ENCODE results near the gene FGD5. TPM values are rescaled to one million over a fixed set of nuclear protein-coding genes. Genes with fewer than 3 reads are reported as not detected.

Gene FGD5
- total RNA-seq, 4 donors from 2014 or later = 3.8 to 10.2 (median 7.6) TPM

DNA sequence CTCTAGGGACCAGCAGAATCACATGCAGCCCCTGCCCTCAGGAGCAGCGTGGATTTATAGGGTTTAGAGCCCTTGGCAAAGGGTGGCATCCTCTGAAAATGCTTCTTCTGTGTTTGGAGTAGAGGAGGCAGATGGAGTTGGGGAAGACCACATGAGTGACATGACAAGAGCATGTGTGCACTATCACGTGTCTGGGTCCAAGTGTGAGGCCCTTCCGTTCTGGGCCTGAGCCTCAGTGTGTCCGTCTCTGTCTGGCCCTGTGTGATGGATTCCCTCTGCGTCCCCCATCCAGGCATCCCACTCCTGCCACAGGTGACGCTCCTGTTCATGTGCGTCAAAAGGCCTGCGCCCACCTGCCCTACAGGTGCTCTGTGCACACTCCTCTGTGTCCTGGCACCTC lies 30.1 kb downstream of the FGD5 start:
- no peak for TF ChIP-seq POLR2A (IDR thresholded peaks at IDR 0.05)
- TF ChIP-seq, protein P1, sequence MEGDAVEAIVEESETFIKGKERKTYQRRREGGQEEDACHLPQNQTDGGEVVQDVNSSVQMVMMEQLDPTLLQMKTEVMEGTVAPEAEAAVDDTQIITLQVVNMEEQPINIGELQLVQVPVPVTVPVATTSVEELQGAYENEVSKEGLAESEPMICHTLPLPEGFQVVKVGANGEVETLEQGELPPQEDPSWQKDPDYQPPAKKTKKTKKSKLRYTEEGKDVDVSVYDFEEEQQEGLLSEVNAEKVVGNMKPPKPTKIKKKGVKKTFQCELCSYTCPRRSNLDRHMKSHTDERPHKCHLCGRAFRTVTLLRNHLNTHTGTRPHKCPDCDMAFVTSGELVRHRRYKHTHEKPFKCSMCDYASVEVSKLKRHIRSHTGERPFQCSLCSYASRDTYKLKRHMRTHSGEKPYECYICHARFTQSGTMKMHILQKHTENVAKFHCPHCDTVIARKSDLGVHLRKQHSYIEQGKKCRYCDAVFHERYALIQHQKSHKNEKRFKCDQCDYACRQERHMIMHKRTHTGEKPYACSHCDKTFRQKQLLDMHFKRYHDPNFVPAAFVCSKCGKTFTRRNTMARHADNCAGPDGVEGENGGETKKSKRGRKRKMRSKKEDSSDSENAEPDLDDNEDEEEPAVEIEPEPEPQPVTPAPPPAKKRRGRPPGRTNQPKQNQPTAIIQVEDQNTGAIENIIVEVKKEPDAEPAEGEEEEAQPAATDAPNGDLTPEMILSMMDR (IDR thresholded peaks at IDR 0.05) = no peak
- 81 to 92% methylated on average over 8 of the region's 8 CpGs for WGBS, 2 donors

DNA sequence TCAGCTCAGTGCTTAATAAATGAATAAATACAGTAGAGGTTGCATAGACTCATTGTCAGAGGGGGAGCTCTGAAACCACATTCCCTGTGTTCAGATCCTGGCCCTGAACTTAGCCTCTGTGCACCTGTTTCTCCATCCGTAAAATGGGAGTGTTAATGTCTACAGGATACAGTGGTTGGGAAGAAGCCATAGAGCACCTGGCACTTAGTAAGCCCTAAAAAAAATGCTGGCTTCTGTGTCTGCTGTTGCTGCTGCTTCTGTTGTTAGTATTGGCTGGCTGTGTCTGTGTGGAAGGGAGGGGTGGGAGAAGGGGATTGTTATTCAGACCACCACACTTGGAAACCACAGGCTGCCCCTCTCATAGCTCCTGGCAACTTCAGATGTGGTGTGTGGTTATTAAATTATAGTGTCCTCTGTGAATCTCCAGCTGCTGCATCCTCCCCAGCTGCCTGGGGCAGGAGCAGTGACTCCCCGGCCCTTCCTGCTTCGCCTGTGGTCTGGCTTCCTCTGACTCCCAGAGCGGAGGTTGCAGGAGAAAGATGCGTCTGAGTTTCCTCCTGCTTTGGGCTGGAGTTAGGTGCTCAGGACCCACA lies 31.0 kb downstream of the FGD5 start:
- H3K4me3 ChIP-seq (ENCODE audit: low read depth, poor library complexity, severe bottlenecking) = no peak overlapping the region
- intact Hi-C loops (cut with DNase I; ENCODE audit: low total_unique reads) = no loop called here
- no peak for TF ChIP-seq POLR2A (IDR thresholded peaks at IDR 0.05)
- TF ChIP-seq, protein P1 (IDR thresholded peaks at IDR 0.05) = no peak
- DNase-seq (ENCODE audit: low spot score in 2 of 2) = no peak
- 47 to 52% methylated on average over 5 of the region's 5 CpGs for WGBS, 2 donors

More for the DNA sequence above, 30.1 kb downstream of the FGD5 start:
- DNase-seq (ENCODE audit: low spot score in 2 of 2) = no peak
- intact Hi-C loops (cut with DNase I; ENCODE audit: low total_unique reads) = no loop called here
- no peak overlapping the region for H3K4me3 ChIP-seq (ENCODE audit: low read depth, poor library complexity, severe bottlenecking)

DNA sequence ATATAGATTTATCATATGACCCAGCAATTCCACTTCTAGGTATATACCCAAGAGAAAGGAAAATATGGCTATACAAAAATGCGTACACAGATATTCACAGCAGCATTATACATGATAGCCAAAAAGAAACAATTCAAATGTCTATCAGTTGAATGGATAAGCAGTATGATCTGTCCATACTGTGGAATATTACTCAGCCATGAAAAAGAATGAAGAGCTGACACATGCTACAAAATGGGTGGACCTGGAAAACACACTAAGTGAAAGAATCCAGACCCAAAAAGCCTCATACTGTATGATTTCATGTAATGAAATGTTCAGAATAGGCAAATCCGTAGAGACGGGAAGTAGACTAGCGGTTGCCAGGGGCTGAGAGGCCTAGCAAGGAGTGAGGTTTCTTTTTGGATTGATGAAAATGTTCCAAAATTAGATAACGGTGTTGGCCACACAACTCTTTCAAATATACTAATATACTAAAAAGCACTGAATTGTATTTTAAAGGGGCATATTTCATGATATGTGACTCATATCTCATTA lies 33.4 kb downstream of the FGD5 start:
- 75 to 83% methylated on average over 5 of the region's 5 CpGs for WGBS, 2 donors
- no peak overlapping the region for H3K4me3 ChIP-seq (ENCODE audit: low read depth, poor library complexity, severe bottlenecking)
- no peak for TF ChIP-seq POLR2A (IDR thresholded peaks at IDR 0.05)
- TF ChIP-seq, protein P1 (IDR thresholded peaks at IDR 0.05) = no peak
- no peak for DNase-seq (ENCODE audit: low spot score in 2 of 2)
- intact Hi-C loops (cut with DNase I; ENCODE audit: low total_unique reads) = no loop called here

DNA sequence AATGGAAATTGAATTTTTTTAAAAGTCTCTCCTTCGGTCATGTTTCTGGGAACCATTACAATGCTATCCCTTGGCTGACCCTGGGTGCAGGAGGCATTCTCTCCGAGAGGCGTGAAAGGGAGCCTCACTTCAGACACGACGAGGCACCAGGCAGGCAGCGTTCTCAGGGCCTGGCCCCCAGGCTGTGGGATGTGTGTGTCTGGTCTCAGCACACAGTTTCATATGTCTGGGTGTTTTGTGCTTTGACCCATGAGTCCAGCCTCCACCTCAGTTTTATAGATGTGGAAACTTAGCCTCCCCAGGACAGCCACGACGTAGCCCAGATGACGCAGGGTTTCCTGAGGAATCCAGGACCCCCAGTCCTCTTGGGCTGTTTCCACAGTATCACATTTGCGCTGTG lies 34.0 kb downstream of the FGD5 start:
- H3K4me3 ChIP-seq (ENCODE audit: low read depth, poor library complexity, severe bottlenecking) = no peak overlapping the region
- DNase-seq (ENCODE audit: low spot score in 2 of 2) = no peak
- TF ChIP-seq POLR2A (IDR thresholded peaks at IDR 0.05) = no peak
- TF ChIP-seq, protein P1 (IDR thresholded peaks at IDR 0.05) = no peak
- intact Hi-C loops (cut with DNase I; ENCODE audit: low total_unique reads) = no loop called here
- WGBS, 2 donors = 49 to 65% methylated on average over 10 of the region's 10 CpGs

DNA sequence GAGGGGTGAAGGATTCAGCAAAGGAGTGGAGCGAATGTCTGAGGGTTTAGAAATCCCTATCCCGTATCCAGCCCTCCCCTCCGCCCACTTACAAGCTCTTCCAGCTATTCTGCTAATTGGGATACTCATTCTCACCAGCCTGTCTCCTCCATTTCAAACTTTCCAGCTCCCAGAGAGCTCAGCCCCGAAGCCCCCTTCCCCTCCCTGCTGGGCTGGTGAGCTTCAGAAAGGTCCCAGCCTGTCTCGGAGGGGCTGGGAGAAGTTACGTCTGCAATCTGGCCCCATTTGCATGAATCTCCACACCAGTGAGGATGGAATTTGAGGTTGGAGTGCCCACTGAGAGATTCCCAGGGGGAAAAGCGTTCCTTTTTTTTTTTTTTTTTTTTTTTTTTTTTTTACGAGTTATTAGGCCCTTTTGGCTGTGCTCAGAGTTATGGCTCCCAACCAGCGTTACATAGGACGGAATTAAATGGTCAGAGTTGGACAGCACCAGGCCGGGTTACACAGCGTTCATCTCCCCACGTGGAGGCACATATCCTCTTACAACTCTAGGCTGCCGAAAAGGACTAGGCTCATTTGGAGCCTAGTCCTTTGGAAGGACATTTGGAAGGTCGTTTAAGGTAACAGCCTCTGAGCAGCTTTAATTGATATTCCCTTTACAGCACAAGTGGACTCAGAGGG lies 34.6 kb downstream of the FGD5 start:
- TF ChIP-seq, protein P1 (IDR thresholded peaks at IDR 0.05) = no peak
- TF ChIP-seq POLR2A (IDR thresholded peaks at IDR 0.05) = no peak
- 56 to 57% methylated on average over 15 of the region's 15 CpGs for WGBS, 2 donors
- no peak for DNase-seq (ENCODE audit: low spot score in 2 of 2)
- intact Hi-C loops (cut with DNase I; ENCODE audit: low total_unique reads) = no loop called here
- no peak overlapping the region for H3K4me3 ChIP-seq (ENCODE audit: low read depth, poor library complexity, severe bottlenecking)
